HepG2 (cell line): ENCODE data around the gene LTB4R. TPM values are rescaled to one million over a fixed set of nuclear protein-coding genes. Genes with fewer than 3 reads are reported as not detected.

ENCODE experiments used
- HHEX ChIP-seq: IDR thresholded peaks from 2 replicates; pipeline ENCODE4 v1.6.1; 2016; ENCODE audit warnings: control low read depth
- MEIS1 ChIP-seq: sonication (generic); formaldehyde crosslinking; IDR thresholded peaks from 2 replicates; pipeline ENCODE4 v1.9.0; 2021; ENCODE audit warnings: mild to moderate bottlenecking, missing genetic modification reagents, moderate library complexity, borderline replicate concordance
- POLR2AphosphoS2 ChIP-seq: IDR thresholded peaks from 2 replicates; pipeline ENCODE4 v1.6.1; 2011; ENCODE audit warnings: low read depth, low read length, improper control_type of control experiment
- RBM39 ChIP-seq: fragments of 200-400 bp; formaldehyde crosslinking; IDR thresholded peaks from one replicate; pipeline ENCODE4 v1.6.1; 2018; ENCODE audit warnings: antibody characterized with exemption, mild to moderate bottlenecking, low read depth, low read length; ENCODE audit not compliant: poor library complexity, severe bottlenecking
- SAP130 ChIP-seq: IDR thresholded peaks from 2 replicates; pipeline ENCODE4 v1.6.1; 2016; ENCODE audit warnings: low read depth
- SMAD9 ChIP-seq: sonication (generic); formaldehyde crosslinking; IDR thresholded peaks from 2 replicates; pipeline ENCODE4 v1.5.1; 2020; ENCODE audit warnings: mild to moderate bottlenecking, missing genetic modification reagents
- SUZ12 ChIP-seq: fragments of 150-350 bp; IDR thresholded peaks from 2 replicates; pipeline ENCODE4 v1.6.1; 2014; ENCODE audit warnings: low read depth, low read length
- ZNF205 ChIP-seq: IDR thresholded peaks from 2 replicates; pipeline ENCODE4 v1.6.1; 2018; ENCODE audit warnings: missing biosample characterization, missing genetic modification reagents
- ZNF547 ChIP-seq: sonication (generic); formaldehyde crosslinking; IDR thresholded peaks from 2 replicates; pipeline ENCODE4 v1.5.1; 2020; ENCODE audit warnings: mild to moderate bottlenecking, missing genetic modification reagents
- ZNF850 ChIP-seq: sonication (generic); formaldehyde crosslinking; conservative IDR thresholded peaks from 2 replicates; pipeline ENCODE4 v1.9.0; 2021; ENCODE audit warnings: mild to moderate bottlenecking, missing genetic modification reagents
- polyA plus RNA-seq, 8 experiments: library from polyadenylated mRNA; depleted of rRNA in 3 of 8; stranded (reverse) in 7 of 8; unstranded in 1 of 8; fragments of >200 nt; fragmentation: Illumina TruSeq in 4 of 8; extraction: Trizol in 4 of 8; gene quantifications; 2 replicates each; pipeline versions ENCODE4 v1.2.1 to v1.2.3, GENCODE V29; 2011 to 2016; ENCODE audit warnings: low read depth in 4 of 8, missing spikeins in 1 of 8, mixed read lengths in 1 of 8; ENCODE audit not compliant: insufficient read depth in 1 of 8
- total RNA-seq, 5 experiments: library from RNA; depleted of rRNA; stranded (reverse); fragments of >200 nt; fragmentation: Illumina TruSeq; extraction: Trizol; gene quantifications; 2 replicates each; pipeline ENCODE4 v1.2.3, GENCODE V29; 2016; ENCODE audit warnings: low read depth in 1 of 5
- TF ChIP-seq, protein P1 (sequence below): IDR thresholded peaks from 2 replicates; pipeline ENCODE4 v1.4.0; 2020; ENCODE audit warnings: mild to moderate bottlenecking, missing genetic modification reagents
- TF ChIP-seq, protein P2 (sequence below): IDR thresholded peaks from 2 replicates; pipeline ENCODE4 v1.6.1; 2018; ENCODE audit warnings: missing genetic modification reagents
- TF ChIP-seq, protein P3 (sequence below): sonication (generic); formaldehyde crosslinking; IDR thresholded peaks from 2 replicates; pipeline ENCODE4 v1.5.0; 2020; ENCODE audit warnings: mild to moderate bottlenecking, missing genetic modification reagents, borderline replicate concordance
- TF ChIP-seq, protein P4 (sequence below): sonication (generic); formaldehyde crosslinking; IDR thresholded peaks from 2 replicates; pipeline ENCODE4 v1.4.0; 2020; ENCODE audit warnings: missing genetic modification reagents
- TF ChIP-seq, protein P5 (sequence below): sonication (generic); formaldehyde crosslinking; IDR thresholded peaks from 2 replicates; pipeline ENCODE4 v1.4.0; 2020; ENCODE audit warnings: missing genetic modification reagents

Gene LTB4R
- total and polyA plus RNA-seq, 2 of the 13 experiments (the other 11 are each of a cell fraction or from before 2014, with no cell fraction given): 3.2 to 8.2 TPM

DNA sequence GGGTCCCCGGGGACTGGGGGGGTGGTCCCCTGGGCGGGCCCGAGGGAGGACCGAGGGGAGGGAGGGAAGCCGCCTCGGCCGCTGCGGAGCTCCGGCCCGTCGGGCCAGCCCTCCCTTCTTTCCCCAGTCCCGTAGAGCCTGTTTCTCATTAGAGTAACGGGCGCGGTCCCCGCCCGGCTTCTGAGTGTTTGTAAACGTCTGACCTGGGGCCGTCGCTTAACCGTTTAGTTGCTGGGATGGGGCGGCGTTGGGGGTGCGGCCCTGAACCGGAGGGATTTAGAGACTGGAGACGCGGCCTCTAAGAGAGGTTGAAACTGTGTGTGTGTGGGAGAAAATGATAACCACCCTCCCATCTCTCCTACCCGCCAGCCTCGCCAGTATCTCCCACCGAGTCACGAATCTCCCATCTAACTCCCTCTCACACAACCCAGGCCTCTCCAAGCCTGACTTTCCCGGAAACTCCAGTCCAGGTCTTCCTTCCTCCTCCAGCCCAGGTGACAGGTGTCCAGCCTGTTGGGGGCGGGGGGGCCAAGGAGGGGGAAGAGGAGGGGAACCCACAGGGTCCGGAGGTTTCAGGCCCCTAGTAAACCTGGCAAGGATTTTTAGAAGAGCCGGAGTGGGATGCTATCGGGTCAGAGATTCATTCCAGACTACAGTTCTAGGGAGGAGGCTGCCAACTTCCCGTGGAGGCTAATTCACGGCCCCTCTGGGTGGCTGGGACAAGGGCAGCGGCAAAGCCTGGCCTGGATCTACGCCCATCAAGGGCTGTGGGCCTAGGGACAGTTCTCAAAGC lies 55.6 kb downstream of the LTB4R start (continued):
- TF ChIP-seq RBM39: peak; percentile 44
- 0 out of 2 replicates have a peak, but pooled peaks have one; percentile 17 for TF ChIP-seq SMAD9 (CRISPR knock-in tag)
- no peak for TF ChIP-seq HHEX (CRISPR knock-in tag)
- peak; percentile 79 for TF ChIP-seq ZNF547 (CRISPR knock-in tag)
- TF ChIP-seq, protein P1, sequence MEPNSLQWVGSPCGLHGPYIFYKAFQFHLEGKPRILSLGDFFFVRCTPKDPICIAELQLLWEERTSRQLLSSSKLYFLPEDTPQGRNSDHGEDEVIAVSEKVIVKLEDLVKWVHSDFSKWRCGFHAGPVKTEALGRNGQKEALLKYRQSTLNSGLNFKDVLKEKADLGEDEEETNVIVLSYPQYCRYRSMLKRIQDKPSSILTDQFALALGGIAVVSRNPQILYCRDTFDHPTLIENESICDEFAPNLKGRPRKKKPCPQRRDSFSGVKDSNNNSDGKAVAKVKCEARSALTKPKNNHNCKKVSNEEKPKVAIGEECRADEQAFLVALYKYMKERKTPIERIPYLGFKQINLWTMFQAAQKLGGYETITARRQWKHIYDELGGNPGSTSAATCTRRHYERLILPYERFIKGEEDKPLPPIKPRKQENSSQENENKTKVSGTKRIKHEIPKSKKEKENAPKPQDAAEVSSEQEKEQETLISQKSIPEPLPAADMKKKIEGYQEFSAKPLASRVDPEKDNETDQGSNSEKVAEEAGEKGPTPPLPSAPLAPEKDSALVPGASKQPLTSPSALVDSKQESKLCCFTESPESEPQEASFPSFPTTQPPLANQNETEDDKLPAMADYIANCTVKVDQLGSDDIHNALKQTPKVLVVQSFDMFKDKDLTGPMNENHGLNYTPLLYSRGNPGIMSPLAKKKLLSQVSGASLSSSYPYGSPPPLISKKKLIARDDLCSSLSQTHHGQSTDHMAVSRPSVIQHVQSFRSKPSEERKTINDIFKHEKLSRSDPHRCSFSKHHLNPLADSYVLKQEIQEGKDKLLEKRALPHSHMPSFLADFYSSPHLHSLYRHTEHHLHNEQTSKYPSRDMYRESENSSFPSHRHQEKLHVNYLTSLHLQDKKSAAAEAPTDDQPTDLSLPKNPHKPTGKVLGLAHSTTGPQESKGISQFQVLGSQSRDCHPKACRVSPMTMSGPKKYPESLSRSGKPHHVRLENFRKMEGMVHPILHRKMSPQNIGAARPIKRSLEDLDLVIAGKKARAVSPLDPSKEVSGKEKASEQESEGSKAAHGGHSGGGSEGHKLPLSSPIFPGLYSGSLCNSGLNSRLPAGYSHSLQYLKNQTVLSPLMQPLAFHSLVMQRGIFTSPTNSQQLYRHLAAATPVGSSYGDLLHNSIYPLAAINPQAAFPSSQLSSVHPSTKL (CRISPR knock-in tag): no peak
- TF ChIP-seq SAP130 (CRISPR knock-in tag): peak; percentile 72
- TF ChIP-seq, protein P2, sequence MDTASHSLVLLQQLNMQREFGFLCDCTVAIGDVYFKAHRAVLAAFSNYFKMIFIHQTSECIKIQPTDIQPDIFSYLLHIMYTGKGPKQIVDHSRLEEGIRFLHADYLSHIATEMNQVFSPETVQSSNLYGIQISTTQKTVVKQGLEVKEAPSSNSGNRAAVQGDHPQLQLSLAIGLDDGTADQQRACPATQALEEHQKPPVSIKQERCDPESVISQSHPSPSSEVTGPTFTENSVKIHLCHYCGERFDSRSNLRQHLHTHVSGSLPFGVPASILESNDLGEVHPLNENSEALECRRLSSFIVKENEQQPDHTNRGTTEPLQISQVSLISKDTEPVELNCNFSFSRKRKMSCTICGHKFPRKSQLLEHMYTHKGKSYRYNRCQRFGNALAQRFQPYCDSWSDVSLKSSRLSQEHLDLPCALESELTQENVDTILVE (CRISPR knock-in tag): 0 out of 2 replicates have a peak, but pooled peaks have one; percentile 3
- no peak for TF ChIP-seq ZNF850 (CRISPR knock-in tag)
- TF ChIP-seq, protein P3, sequence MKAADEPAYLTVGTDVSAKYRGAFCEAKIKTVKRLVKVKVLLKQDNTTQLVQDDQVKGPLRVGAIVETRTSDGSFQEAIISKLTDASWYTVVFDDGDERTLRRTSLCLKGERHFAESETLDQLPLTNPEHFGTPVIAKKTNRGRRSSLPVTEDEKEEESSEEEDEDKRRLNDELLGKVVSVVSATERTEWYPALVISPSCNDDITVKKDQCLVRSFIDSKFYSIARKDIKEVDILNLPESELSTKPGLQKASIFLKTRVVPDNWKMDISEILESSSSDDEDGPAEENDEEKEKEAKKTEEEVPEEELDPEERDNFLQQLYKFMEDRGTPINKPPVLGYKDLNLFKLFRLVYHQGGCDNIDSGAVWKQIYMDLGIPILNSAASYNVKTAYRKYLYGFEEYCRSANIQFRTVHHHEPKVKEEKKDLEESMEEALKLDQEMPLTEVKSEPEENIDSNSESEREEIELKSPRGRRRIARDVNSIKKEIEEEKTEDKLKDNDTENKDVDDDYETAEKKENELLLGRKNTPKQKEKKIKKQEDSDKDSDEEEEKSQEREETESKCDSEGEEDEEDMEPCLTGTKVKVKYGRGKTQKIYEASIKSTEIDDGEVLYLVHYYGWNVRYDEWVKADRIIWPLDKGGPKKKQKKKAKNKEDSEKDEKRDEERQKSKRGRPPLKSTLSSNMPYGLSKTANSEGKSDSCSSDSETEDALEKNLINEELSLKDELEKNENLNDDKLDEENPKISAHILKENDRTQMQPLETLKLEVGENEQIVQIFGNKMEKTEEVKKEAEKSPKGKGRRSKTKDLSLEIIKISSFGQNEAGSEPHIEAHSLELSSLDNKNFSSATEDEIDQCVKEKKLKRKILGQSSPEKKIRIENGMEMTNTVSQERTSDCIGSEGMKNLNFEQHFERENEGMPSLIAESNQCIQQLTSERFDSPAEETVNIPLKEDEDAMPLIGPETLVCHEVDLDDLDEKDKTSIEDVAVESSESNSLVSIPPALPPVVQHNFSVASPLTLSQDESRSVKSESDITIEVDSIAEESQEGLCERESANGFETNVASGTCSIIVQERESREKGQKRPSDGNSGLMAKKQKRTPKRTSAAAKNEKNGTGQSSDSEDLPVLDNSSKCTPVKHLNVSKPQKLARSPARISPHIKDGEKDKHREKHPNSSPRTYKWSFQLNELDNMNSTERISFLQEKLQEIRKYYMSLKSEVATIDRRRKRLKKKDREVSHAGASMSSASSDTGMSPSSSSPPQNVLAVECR: peak; percentile 62
- TF ChIP-seq, protein P4, sequence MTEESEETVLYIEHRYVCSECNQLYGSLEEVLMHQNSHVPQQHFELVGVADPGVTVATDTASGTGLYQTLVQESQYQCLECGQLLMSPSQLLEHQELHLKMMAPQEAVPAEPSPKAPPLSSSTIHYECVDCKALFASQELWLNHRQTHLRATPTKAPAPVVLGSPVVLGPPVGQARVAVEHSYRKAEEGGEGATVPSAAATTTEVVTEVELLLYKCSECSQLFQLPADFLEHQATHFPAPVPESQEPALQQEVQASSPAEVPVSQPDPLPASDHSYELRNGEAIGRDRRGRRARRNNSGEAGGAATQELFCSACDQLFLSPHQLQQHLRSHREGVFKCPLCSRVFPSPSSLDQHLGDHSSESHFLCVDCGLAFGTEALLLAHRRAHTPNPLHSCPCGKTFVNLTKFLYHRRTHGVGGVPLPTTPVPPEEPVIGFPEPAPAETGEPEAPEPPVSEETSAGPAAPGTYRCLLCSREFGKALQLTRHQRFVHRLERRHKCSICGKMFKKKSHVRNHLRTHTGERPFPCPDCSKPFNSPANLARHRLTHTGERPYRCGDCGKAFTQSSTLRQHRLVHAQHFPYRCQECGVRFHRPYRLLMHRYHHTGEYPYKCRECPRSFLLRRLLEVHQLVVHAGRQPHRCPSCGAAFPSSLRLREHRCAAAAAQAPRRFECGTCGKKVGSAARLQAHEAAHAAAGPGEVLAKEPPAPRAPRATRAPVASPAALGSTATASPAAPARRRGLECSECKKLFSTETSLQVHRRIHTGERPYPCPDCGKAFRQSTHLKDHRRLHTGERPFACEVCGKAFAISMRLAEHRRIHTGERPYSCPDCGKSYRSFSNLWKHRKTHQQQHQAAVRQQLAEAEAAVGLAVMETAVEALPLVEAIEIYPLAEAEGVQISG (CRISPR knock-in tag): peak; percentile 75
- peak; percentile 86; the same call in 1 of the 2 replicates for TF ChIP-seq MEIS1 (CRISPR knock-in tag)
- 0 out of 2 replicates have a peak, but pooled peaks have one; percentile 46 for TF ChIP-seq ZNF205 (CRISPR knock-in tag)
- TF ChIP-seq, protein P5, sequence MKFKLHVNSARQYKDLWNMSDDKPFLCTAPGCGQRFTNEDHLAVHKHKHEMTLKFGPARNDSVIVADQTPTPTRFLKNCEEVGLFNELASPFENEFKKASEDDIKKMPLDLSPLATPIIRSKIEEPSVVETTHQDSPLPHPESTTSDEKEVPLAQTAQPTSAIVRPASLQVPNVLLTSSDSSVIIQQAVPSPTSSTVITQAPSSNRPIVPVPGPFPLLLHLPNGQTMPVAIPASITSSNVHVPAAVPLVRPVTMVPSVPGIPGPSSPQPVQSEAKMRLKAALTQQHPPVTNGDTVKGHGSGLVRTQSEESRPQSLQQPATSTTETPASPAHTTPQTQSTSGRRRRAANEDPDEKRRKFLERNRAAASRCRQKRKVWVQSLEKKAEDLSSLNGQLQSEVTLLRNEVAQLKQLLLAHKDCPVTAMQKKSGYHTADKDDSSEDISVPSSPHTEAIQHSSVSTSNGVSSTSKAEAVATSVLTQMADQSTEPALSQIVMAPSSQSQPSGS (CRISPR knock-in tag): no peak; the same call in 1 of the 2 replicates
- no peak for TF ChIP-seq SUZ12
- TF ChIP-seq POLR2AphosphoS2: no peak
